NCI-H2029 (cell line): ENCODE results near the gene CHPF.

Experiments used
- DNase-seq: peaks from one replicate; lab custom pipeline; 2025; lab: John Stamatoyannopoulos, UW

Gene CHPF, protein sequence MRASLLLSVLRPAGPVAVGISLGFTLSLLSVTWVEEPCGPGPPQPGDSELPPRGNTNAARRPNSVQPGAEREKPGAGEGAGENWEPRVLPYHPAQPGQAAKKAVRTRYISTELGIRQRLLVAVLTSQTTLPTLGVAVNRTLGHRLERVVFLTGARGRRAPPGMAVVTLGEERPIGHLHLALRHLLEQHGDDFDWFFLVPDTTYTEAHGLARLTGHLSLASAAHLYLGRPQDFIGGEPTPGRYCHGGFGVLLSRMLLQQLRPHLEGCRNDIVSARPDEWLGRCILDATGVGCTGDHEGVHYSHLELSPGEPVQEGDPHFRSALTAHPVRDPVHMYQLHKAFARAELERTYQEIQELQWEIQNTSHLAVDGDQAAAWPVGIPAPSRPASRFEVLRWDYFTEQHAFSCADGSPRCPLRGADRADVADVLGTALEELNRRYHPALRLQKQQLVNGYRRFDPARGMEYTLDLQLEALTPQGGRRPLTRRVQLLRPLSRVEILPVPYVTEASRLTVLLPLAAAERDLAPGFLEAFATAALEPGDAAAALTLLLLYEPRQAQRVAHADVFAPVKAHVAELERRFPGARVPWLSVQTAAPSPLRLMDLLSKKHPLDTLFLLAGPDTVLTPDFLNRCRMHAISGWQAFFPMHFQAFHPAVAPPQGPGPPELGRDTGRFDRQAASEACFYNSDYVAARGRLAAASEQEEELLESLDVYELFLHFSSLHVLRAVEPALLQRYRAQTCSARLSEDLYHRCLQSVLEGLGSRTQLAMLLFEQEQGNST

DNA sequence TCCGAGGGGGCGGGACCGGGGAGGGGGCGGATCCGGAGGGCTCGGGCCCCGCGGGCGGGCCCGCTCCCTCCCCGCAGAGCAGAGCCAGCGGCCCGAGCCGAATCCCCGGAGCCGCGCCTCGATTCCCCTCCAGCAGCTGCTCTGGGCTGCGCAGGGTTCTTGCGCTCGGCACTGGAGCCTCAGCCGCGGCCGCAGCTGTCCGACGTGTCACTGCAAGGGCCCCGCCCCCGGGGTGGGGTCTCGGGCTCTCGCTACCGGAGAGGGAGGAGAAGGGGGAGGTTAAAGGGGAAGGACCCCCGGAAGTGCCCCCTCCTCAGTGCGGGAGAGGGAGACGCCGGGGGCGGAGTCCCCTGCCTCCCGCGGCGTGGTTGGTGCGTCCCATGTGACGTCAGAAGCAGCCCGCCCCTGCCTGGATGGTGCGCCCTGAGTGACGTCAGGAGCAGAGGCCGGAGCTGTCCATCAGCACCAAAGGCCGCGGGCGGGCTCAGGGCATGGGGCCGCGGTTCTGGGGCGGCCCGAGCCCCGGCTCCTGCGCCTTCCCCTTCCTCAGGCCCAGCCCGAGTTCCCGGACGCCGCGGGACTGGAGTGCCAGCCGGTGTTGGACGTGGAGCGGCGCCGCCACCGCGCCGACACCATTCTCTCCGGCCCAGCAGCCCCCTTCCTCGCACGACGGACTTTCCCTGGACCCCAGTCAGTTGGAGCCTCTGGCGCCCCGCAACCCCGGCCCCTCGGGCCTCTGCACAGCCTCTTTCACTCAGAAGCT is at the start of gene CHPF, which contains the start of gene TMEM198:
TSS of gene CHPF (minus strand) at position 214 of the 763 bp plus-strand sequence. CDS start 271 bp downstream, outside the sequence.
TSS of gene TMEM198 (plus strand) at position 433 of the 763 bp plus-strand sequence. CDS start 700 bp downstream, outside the sequence.
- peak; percentile 97 for DNase-seq

DNA sequence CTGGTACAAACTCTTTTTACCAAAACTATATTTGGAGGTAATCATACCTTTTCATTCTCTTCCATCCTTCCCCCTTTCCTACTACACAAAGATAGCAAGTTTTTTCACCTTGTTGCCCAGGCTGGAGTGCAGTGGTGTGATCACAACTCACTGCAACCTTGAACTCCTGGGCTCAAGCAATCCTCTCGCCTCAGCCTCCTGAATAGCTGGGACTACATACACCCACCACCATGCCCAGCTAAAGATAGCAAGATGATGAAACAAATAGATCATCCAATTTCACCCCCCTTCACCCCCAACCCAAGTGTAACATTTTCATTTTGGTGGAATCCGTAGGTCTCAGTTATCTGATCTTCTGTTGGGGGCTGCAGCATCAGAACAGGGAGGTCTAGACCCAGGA is 49.5 kb upstream of the CHPF start:
- DNase-seq = no peak

DNA sequence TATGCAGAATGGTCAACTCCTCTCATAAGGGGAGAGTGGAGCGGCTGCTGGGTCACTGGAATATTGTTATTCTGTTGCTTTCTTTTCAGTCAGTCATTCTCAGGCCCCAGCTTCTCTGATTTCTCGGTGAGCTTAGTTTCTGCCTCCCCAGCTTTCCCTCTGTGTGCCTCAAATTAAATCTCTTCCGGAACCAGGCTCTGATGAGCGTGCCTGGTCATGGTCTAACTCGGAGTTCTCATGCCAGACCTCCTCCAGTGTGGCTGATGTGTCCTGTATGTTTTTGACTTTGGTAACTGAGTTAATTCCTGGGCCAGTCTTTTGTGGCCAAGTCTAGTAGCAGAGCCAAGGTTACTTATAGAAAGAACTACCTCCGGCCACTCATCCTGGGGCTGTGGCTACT is 49.1 kb upstream of the CHPF start:
- DNase-seq = no peak

DNA sequence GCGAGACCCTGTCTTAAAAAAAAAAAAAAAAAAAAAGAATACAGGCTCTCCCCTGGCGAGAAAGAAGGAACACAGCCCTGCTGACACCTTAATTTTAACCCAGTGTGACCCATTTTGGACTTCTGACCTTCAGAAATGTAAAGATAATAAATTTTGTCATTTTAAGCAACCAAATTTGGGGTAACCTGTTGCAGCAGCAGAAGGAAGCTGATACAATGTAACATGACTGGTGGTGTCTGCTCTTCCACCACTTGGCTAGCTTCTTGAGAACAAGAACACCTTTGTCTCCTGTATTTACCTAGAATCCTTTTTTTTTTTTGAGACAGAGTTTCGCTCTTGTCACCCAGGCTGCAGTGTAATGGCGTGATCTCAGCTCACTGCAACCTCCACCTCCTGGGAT is 47.5 kb upstream of the CHPF start:
- no peak for DNase-seq

DNA sequence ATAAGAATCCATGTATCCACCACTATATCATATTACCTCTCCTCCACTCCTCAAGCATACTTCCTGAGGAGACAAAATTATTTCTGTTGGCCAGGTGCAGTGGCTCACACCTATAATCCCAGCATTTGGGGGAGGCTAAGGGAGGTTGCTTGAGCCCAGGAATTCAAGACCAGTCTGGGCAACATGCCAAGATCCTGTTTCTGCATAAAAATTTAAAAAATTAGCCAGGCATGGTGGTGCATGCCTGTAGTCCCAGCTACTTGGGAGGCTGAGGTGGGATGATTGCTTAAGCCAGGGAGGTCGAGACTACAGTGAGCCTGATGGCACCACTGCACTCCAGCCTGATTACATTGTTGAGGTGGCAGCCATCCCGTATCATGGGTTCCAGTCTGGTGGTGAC is 37.7 kb upstream of the CHPF start:
- DNase-seq = no peak

DNA sequence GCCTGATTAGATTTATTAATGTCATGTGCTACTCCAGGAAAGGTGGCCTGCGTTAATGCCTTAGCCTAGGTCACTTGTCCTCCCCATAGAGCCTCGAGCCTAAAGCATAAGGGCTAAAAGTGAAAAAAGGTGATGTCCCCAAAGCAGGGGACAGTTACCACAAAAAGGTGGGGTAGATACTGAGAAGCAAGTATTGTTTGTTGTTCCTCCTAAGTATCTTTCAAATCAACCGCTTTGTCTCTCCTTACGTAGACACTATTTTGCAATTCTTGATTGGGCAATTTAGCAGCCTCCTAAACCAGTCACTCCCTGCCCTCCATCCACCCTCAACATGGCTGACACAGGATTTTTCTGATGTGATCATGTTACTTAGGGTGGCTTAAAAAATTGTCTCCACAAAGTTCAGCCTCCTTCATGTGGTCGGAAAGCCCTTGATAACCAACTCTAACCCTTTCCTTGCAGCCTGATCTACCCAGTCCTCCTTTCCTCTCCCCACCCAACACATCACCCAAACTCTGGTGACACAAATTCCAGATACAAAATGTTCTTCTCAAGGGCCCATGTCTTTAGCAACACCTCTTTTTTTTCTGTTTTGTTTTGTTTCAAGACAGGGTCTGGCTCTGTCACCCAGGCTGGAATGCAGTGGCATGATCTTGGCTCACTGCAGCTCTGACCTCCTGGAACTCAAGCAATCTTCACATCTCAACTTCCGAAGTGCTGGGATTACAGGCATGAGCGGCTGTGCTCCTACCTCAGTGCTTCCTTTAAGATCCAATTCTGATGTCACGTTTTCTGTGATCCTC is 35.4 kb upstream of the CHPF start:
- DNase-seq = no peak

DNA sequence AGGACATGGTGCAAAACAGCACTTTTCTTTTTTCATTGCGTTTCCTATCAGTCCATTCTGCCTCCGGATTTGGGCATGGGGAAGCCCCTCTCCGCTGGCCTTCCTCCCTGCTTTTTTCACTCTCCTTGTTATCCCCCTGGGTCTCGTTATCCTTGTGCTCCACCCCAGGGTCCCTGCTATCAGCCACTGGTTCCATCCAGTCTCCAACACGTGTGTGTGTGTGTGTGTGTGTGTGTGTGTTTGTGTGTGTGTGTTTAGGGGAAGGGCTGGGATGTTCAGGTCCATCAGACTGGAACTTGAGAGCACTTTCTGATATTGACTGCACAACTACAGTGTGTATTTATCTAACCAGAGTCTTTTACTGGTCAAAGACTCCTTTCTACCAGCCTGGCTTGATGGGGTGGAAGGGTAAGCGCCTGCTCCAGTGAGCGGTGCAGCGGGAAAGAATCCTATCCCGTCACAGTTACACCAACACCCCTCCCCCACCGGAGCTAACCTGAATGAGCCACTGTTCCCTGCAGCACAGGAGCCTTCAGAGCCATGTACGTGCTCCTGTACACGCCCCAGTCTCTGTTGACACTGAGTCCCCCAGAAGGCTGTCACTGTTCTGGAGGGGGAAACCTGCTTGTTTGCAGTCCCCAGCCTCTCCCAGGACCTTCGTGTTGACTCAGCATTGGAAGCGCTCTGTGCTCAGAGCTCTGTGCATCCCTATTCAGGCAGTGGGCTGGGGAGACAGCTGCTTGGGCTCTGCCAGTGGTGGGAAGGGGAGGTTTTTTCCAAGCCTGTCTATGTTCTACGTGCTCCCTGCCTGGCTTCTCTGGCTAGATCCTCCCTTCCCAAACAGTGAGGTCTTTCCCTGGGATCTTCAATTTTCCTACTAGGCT is 33.1 kb upstream of the CHPF start:
- DNase-seq = peak; percentile 22

DNA sequence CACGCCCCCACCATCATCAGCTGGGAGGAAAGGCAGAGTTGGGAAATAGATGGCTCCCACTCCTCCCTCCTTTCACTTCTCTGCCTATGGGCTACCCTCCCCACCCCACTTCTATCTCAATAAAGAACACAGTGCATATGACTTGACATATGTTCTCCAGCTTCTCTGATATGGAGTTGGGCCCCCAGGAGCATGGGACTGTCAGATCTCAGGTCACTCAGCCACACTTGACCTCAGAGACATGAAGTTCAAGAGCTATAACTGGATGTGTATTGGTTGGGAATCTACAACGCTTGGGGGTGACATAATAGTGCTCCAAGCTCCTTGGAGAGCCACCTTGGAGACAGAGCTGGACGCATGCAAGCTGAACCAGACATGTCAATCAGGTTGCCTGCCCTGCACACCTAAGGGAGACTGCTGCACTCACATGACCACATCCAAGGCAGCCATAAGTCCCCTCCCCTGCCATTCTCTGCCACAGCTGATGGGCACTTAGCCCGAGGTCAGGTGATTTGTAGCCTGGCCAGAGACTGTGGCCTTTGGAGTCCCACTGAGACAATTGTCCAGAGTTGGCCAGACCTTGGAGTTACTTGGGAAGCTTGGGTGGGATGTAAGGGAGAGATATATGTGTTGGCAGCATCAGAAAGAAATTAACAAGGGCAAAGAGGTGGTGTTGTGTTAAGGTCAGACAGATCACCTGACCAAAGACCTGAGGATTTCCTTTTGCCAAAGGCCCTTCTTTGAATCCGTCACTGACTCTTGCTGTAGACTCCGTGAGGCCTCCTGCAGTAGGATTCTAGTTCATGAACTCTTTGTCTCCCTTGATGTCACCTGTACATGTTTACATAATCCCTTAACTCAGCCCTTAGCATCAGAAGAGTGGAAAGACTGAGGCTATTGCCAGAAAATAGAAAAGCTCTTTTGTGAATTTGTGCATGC is 32.2 kb upstream of the CHPF start:
- DNase-seq = no peak

DNA sequence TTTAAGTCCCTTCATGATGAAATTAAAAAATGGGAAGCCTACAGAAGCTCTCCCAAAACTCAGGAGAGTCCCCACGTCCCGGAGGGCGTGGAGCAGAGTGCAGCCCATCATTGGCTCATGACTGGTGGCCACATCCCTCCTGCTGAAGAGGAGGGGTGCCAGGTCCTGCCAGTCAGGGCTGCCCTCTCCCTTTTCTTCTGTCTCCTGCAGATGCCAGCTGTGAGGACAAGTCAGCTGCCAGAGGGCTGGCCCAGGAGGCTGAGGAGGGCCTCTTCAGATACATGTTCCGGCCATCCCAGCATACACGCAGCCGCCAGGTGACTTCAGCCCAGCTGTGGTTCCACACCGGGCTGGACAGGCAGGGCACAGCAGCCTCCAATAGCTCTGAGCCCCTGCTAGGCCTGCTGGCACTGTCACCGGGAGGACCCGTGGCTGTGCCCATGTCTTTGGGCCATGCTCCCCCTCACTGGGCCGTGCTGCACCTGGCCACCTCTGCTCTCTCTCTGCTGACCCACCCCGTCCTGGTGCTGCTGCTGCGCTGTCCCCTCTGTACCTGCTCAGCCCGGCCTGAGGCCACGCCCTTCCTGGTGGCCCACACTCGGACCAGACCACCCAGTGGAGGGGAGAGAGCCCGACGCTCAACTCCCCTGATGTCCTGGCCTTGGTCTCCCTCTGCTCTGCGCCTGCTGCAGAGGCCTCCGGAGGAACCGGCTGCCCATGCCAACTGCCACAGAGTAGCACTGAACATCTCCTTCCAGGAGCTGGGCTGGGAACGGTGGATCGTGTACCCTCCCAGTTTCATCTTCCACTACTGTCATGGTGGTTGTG is 31.1 kb upstream of the CHPF start:
- DNase-seq = peak; percentile 34

DNA sequence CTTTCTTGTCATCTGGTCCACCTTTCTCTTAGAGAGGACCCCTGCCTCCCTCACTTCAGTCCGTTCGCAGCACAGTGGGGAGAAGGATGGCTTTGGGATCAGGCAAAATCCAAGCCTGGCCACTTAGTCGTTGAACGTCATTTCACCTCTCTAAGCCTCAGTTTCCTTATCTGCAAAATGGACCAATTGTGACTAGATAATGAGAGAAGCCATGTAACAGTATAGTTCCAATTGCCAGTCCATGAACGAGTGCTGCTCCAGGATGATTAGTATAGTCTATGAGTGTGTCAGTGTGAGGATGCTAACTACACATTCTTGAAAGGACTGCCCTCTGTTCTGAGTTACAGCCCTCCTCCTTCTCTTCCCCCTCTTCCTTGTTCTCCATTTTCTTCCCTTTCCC is 29.6 kb upstream of the CHPF start:
- DNase-seq = no peak

DNA sequence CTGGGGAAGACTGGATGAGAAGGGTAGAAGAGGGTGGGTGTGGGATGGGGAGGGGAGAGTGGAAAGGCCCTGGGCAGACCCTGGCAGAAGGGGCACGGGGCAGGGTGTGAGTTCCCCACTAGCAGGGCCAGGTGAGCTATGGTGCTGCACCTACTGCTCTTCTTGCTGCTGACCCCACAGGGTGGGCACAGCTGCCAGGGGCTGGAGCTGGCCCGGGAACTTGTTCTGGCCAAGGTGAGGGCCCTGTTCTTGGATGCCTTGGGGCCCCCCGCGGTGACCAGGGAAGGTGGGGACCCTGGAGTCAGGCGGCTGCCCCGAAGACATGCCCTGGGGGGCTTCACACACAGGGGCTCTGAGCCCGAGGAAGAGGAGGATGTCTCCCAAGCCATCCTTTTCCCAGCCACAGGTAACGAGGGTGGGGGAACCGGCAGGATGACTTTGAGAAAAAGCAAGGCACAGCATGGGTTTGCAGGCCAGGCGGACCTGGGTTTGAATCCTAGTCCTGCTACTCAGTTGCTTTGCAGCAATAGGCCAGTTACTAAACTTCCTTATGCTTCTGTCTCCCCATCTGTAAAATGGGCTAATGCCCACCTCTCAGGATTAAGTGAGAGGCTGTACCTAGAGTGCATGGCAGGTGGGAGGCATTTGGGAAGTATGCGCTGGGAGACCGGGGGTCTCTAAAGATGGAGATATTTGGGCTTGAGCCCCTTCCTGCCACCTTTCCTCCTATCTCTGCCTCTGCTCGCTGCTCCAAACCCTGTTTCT is 28.8 kb upstream of the CHPF start, which contains the start of gene INHA:
TSS of gene INHA (plus strand) at position 74 of the 765 bp plus-strand sequence. CDS start at position 139, 65 bp downstream.
- DNase-seq = no peak

DNA sequence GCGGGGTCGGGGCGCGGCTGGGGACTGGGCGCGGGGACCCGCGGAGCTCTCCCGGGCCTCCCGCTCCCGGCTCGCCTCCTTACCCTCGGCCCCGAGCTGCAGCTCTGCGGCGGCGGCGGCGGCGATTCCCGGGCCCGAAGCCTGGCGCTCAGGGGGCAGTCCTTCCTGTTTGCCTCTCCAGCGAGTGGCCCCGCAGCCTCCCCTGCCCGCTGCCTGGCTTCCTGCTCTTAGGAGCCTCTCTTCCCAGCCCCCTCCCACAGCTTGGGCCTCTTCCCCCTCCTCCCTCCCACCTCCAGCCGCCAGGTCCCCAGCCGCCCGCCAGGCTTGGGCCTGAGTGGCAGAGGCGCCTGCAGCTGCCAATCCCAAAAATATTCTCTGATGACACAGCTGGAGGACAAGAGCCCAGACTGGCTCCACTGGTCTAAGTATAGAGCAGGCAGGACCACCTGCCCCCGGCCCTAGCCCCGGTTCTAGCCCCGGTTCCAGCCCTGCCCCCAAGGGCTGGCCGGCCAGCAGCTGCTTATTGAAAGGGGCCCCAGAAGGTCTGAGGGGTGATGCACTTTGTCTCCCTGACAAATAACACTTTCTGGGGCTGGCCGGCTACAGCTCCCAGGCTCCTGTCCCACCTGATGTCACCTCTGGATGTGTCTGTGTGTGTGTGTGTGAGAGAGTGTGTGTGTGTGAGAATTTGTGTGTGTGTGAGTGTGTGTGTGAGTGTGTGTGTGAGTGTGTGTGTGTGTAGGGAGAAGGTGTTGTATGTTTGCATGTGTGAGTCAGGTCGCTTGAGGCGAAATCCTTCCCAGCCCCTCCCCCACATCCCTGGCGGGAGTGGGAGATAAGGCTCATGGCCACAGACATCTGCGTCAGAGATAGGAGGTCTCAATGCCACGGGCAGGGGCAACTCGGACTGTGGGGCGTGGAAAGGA is 28.0 kb upstream of the CHPF start, which contains the start of gene OBSL1:
TSS of gene OBSL1 (minus strand) at position 229 of the 926 bp plus-strand sequence. CDS start 307 bp downstream, outside the sequence.
- DNase-seq = peak; percentile 59

DNA sequence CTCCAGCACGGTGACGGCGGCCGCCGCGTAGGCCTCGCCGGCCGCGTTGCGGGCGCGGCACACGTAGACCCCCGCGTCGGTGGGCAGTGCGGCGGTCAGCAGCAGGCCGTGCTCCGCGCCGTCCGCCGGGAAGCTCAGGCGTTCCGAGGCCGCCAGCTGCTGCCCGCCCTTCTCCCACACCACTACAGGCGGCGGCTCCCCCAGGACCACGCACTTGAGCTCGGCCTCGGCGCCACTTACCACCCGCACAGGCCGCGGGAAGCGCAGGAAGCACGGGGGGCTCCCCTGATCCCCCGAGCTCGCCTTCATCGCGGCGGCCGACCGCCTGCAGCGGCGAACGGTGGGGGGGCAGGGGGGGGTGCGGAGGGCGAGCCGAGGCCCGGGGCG is 27.3 kb upstream of the CHPF start:
- no peak for DNase-seq

DNA sequence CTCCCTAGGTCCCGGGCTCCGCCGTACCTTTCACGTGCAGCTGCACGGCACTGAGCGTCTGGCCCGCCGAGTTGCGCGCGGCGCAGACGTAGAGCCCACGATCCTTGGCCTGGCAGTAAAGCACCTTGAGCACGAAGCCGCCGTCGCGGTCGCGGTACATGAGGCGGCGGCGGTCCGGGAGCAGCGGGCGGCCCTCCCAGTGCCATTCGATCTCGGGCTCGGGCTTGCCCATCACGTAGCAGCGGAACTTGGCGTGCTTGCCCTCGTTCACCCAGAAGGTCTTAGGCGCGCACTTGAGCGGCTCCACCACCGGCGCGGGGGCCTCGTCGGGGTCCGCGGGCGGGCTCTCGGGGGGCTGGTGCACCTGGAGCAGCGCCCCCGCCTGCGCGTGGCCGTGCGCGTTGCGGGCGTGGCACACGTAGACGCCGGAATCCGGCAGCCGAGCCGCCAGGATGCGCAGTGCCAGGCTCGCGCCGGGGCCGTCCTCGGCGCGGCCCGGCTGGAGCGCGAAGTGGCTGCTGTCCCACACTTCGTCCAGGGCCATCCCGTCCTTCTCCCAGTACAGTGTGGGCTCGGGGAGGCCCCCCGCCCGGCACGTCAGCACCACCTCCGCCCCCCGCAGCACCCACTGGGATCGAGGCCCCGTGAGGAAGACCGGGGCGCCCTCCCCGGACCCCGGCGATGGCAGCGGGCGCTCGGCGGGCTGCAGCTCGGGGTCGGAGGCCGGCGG is 26.8 kb upstream of the CHPF start:
- DNase-seq = no peak

DNA sequence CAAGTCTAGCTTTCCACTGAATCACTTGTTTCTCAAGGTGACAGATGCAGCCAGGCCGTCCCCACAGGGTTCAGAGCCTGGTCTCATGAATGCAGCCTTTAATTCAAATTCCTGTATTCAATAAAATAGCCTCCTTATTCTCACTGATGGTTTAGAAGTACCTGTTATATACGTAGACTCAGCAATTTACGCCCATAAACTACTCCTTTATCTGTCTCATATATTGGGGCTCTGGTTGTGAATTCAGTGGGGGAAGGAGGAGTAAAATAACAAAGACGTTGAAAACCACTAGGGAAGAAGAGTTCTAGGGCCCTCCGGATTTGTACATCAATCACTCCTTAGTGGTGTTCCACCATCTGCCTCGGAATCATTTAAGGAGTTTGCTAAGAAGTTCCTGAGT is 26.0 kb upstream of the CHPF start:
- no peak for DNase-seq

DNA sequence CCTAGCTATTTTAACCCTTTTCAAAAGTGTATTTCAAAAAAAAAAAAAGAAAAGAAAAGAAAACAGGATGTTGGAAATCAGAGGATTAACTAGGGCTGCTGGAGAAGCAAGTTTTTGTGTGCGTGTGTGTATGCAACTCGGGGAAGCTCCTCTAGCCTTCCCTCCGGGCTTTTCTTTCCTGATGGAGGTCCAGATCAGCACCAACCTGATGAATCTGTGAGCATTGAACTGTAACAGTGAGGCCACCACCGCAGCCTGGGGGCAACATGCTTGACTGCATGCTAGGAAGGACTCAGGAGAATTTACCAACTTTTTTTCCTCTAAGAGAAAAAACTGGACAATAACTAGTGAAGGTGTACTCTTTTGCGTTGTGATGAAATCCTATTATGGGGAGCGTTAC is 25.4 kb upstream of the CHPF start:
- DNase-seq = no peak
